ENCODE measurements around the gene PGLYRP1. TPM values are rescaled to one million over a fixed set of nuclear protein-coding genes. Genes with fewer than 3 reads are reported as not detected.

Gene PGLYRP1
- total RNA-seq, 8 experiments from 2014 or later, result 0.51 to 0.95 TPM; not detected in 6

- H3K4me1 ChIP-seq (replicated peaks in 1 of 2), result peaks cover 0 to 4% of the 10 kb centered on the region in 2 donors
- in situ Hi-C loops (cut with MboI; ENCODE audit: low pct_unique_long_range_greater_than_20kb in 2 of 9, low sequenced_read_pairs in 9 of 9, unreplicated experiment in 9 of 9), result no loop called here
- H3K4me3 ChIP-seq, result no peak overlapping the region
- H3K27ac ChIP-seq, result no peak overlapping the region
- WGBS, 10 experiments, result 32 to 89% (median 72%) methylated on average over 3 to 11 of the region's 12 CpGs
- ATAC-seq (replicated peaks in 6 of 8), result no peak
Observed at GRCh38 chr19:45990113-45990728, 32.6 kb downstream of the PGLYRP1 start.

DNA sequence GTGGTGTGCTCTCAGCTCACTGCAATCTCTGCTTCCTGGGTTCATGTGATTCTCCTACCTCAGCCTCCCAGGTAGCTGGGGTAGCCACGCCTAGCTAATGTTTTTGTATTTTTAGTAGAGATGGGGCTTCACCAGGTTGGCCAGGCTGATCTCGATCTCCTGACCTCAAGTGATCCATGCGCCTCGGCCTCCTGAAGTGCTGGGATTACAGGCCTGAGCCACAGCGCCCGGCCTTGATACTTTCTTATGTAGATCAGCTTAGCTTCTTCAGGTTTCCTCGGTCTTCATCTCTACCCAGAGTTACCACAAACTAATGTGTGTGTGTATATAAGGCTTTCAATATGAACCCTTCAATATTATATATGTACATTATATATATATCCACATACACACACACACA lies 37.5 kb downstream of the PGLYRP1 start:
- no peak for ATAC-seq (replicated peaks in 6 of 8)
- H3K27ac ChIP-seq, result no peak overlapping the region
- in situ Hi-C loops (cut with MboI; ENCODE audit: low pct_unique_long_range_greater_than_20kb in 2 of 9, low sequenced_read_pairs in 9 of 9, unreplicated experiment in 9 of 9), result no loop called here

DNA sequence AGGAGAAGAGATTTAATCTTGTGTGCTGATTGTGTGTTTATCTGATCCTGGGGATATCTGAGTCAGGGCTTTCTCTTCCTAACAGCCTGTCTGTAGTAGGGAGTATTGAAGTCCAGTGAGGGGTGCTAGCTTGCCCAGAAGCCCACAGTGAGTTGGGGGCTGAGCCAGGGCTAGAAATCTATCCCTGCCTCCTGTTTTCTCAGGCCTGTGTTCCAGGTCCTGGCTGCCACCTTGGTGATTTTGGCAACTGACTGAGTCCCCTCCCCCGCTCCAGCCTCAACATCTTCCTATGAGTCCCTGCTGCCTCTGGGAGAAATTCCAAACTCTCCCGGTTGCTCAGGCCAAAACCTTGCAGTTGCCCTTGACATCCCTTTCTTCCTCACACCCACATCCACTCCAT lies 41.5 kb downstream of the PGLYRP1 start:
- Histone ChIP-seq H3K4me1 (replicated peaks in 1 of 2) (peaks cover 17 to 24% of the 10 kb centered on the region in 2 donors), H3K27ac (no peak overlapping the region), H3K4me3 (no peak overlapping the region)
- WGBS, 10 experiments, result 0 to 80% (median 47%) methylated on average over 1 to 2 of the region's 2 CpGs; no CpG with 5 or more reads in 4 of the 10 experiments
- ATAC-seq (replicated peaks in 6 of 8), result peak in 1 of 8 experiments; percentile 38
- in situ Hi-C loops (cut with MboI; ENCODE audit: low pct_unique_long_range_greater_than_20kb in 2 of 9, low sequenced_read_pairs in 9 of 9, unreplicated experiment in 9 of 9), result no loop called here

More for the DNA sequence above, 37.5 kb downstream of the PGLYRP1 start:
- 40 to 89% (median 60%) methylated on average over 2 to 4 of the region's 7 CpGs; no CpG with 5 or more reads in 5 of the 10 experiments for WGBS, 10 experiments
- no peak overlapping the region for H3K4me3 ChIP-seq
- H3K4me1 ChIP-seq (replicated peaks in 1 of 2), result peaks cover 0 to 7% of the 10 kb centered on the region in 2 donors

GRCh38 chr19:45978156-45978555 lies 44.7 kb downstream of the PGLYRP1 start:
- Histone ChIP-seq H3K4me1 (replicated peaks in 1 of 2) (peaks cover 40 to 47% of the 10 kb centered on the region in 2 donors), H3K4me3 (no peak overlapping the region), H3K27ac (no peak overlapping the region)
- in situ Hi-C loops (cut with MboI; ENCODE audit: low pct_unique_long_range_greater_than_20kb in 2 of 9, low sequenced_read_pairs in 9 of 9, unreplicated experiment in 9 of 9), result no loop called here
- no peak for ATAC-seq (replicated peaks in 6 of 8)
- 57 to 100% (median 66%) methylated on average over 1 to 7 of the region's 7 CpGs; no CpG with 5 or more reads in 2 of the 10 experiments for WGBS, 10 experiments

- Histone ChIP-seq H3K27ac (peak overlapping the region; percentile 80 to 95), H3K4me3 (peak overlapping the region in 1 of 5 donors; percentile 5), H3K4me1 (replicated peaks in 1 of 2) (peaks cover 40 to 47% of the 10 kb centered on the region in 2 donors)
- 18 to 25% methylated on average over 3 to 4 of the region's 14 CpGs; no CpG with 5 or more reads in 8 of the 10 experiments for whole genome bisulfite sequencing, 10 experiments
- ATAC-seq (replicated peaks in 6 of 8), result peak in 5 of 8 experiments; percentile 21 to 43 (median 36)
- in situ Hi-C loops (cut with MboI; ENCODE audit: low pct_unique_long_range_greater_than_20kb in 2 of 9, low sequenced_read_pairs in 9 of 9, unreplicated experiment in 9 of 9), result no loop called here
Observed at GRCh38 chr19:45976178-45976577, 46.7 kb downstream of the PGLYRP1 start.

- in situ Hi-C loops (cut with MboI; ENCODE audit: low pct_unique_long_range_greater_than_20kb in 2 of 9, low sequenced_read_pairs in 9 of 9, unreplicated experiment in 9 of 9), result no loop called here
- peak overlapping the region in 1 of 5 donors; percentile 5 for H3K4me3 ChIP-seq
- WGBS, 10 experiments, result 50 to 100% (median 68%) methylated on average over 1 to 4 of the region's 11 CpGs; no CpG with 5 or more reads in 6 of the 10 experiments
- peak in 5 of 8 experiments; percentile 3 to 33 (median 31) for ATAC-seq (replicated peaks in 6 of 8)
- peak overlapping the region; percentile 80 to 95 for H3K27ac ChIP-seq
- peaks cover 40 to 46% of the 10 kb centered on the region in 2 donors for H3K4me1 ChIP-seq (replicated peaks in 1 of 2)
Observed at GRCh38 chr19:45975306-45976070, 47.4 kb downstream of the PGLYRP1 start.

DNA sequence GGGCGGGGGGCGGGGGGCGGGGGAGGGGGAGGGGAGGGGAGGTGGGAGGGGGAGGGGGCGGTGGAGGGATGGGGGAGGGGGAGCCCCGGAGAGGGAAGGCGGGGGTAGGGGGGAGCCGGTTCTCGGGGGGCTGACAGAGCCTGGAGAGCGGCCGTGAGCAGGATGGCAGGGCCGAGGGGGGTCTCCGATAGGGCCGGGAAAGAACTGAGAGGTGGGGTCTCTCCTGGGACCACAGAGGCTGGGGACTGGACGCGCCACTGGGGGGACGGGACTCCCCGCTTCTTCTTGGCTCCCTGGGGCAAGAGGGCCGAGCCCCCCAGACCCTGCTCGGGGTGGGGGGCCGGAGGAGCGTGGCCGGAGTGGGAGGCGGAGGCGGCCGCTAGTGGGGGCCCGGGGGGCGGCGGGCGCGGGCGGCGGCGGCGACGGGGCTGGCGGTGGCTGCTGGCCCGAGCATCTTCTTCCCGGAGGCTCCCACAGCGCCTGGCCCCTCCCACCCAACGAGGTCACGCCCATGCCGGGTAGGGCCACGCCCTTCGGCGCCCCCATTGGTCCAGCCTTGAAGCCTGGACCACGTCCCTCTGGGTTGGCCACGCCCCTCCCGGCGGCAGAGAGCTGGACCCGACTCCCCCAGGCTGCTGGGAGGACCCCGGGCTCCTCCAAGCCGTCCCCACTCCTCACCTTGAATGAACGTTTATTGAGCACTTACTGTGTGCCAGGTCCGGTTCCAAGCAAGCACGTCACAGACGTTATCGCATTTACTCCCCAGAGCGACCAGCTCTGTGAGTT lies 49.1 kb downstream of the PGLYRP1 start, which contains the start of gene NOVA2:
Gene NOVA2, minus strand, starts transcription at position 313 of the 786 bp plus-strand sequence. CDS start 514 bp downstream, outside the sequence.
- Histone ChIP-seq H3K4me1 (replicated peaks in 1 of 2) (peaks cover 36 to 42% of the 10 kb centered on the region in 2 donors), H3K4me3 (peak within 1 kb of the TSS; percentile 86 to 99 (median 95)), H3K27ac (peak within 1 kb of the TSS; percentile 88 to 95)
- in situ Hi-C loops (cut with MboI; ENCODE audit: low pct_unique_long_range_greater_than_20kb in 2 of 9, low sequenced_read_pairs in 9 of 9, unreplicated experiment in 9 of 9), result no loop called here
- peak; percentile 76 to 93 (median 82) for ATAC-seq (replicated peaks in 6 of 8)
- WGBS, 10 experiments, result 12 to 100% (median 36%) methylated on average over 1 to 7 of the region's 58 CpGs; no CpG with 5 or more reads in 6 of the 10 experiments

GRCh38 chr19:45972947-45973540 lies 49.8 kb downstream of the PGLYRP1 start:
- WGBS, 10 experiments, result no CpG with 5 or more reads among the region's 54 CpGs
- in situ Hi-C loops (cut with MboI; ENCODE audit: low pct_unique_long_range_greater_than_20kb in 2 of 9, low sequenced_read_pairs in 9 of 9, unreplicated experiment in 9 of 9), result no loop called here
- ATAC-seq (replicated peaks in 6 of 8), result peak in 3 of 8 experiments; percentile 0 to 4 (median 2)

DNA sequence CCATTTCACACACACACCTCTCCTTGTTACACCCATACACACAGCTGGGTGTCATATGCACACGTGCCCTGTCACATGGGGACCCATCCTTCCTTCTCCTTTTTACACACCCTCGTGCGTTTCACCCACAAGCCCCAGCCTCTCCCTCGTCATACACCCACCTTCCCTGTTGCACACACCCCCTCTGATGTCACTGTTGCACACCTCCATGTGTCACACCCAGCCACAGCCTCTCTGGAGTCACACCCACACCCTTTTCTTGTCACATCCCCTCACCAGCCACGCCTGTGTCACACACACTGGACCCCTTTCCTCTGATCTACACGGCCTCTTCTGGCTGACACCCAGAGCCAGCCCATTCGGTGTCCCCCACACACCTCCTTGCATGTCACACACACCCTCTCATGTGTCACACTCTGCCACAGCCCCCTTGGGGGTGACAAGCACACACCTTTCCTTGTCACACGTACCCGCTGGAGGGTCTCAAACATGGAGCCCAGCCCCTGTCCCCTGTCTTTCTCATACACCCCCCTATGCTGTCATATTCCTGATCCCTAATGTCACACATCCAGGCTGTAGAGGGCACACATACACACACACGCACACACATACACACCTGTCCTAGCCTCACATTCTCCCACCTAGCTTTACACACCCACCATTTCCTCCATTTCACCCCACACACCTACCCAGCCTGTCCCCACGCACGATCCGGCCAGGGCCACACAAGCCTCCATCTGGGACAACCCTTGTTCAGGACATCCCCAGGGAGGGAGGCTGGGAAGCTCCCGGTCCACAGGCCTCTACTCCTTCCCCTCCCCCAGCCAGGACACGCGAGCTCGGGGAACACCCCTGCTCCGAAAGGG lies 50.5 kb downstream of the PGLYRP1 start:
- Histone ChIP-seq H3K4me1 (replicated peaks in 1 of 2) (peaks cover 30 to 38% of the 10 kb centered on the region in 2 donors), H3K27ac (peak overlapping the region; percentile 88 to 95), H3K4me3 (peak overlapping the region; percentile 86 to 99 (median 95))
- in situ Hi-C loops (cut with MboI; ENCODE audit: low pct_unique_long_range_greater_than_20kb in 2 of 9, low sequenced_read_pairs in 9 of 9, unreplicated experiment in 9 of 9), result no loop called here
- 0 to 44% (median 29%) methylated on average over 1 to 6 of the region's 18 CpGs; no CpG with 5 or more reads in 5 of the 10 experiments for WGBS, 10 experiments
- ATAC-seq (replicated peaks in 6 of 8), result peak in 7 of 8 experiments; percentile 8 to 35 (median 26)

More at GRCh38 chr19:45972947-45973540, 49.8 kb downstream of the PGLYRP1 start:
- H3K4me1 ChIP-seq (replicated peaks in 1 of 2), result peaks cover 30 to 38% of the 10 kb centered on the region in 2 donors
- peak overlapping the region; percentile 86 to 99 (median 95) for H3K4me3 ChIP-seq
- H3K27ac ChIP-seq, result peak overlapping the region; percentile 88 to 95

- WGBS, 10 experiments, result 24 to 27% methylated on average over 2 of the region's 11 CpGs; no CpG with 5 or more reads in 8 of the 10 experiments
- no peak for ATAC-seq (replicated peaks in 6 of 8)
- Histone ChIP-seq H3K27ac (no peak overlapping the region), H3K4me1 (replicated peaks in 1 of 2) (peaks cover 24 to 30% of the 10 kb centered on the region in 2 donors), H3K4me3 (peak overlapping the region; percentile 86 to 99 (median 95))
- in situ Hi-C loops (cut with MboI; ENCODE audit: low pct_unique_long_range_greater_than_20kb in 2 of 9, low sequenced_read_pairs in 9 of 9, unreplicated experiment in 9 of 9), result no loop called here
Observed at GRCh38 chr19:45971260-45971902, 51.5 kb downstream of the PGLYRP1 start.

DNA sequence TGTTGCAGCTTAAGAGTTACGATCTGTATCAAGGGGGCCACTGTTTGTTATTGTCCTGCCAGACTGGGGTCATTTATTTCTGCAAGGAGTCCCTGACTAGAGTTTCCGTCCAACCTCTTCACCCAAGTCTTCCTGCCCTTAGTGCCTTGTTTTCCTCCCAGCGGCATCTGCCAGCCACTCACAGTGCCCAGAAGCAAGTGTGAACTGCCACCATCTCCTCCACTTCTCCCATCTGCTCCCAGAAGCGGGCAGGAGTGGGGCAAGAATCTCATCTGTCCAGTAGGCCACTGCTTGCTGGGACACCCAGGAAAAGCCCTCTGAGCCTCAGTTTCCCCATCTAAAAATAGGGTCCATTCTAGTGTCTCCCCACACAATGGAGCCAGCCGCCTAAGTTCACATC lies 53.2 kb downstream of the PGLYRP1 start:
- Histone ChIP-seq H3K27ac (no peak overlapping the region), H3K4me1 (replicated peaks in 1 of 2) (peaks cover 7 to 13% of the 10 kb centered on the region in 2 donors), H3K4me3 (no peak overlapping the region)
- ATAC-seq (replicated peaks in 6 of 8), result no peak
- in situ Hi-C loops (cut with MboI; ENCODE audit: low pct_unique_long_range_greater_than_20kb in 2 of 9, low sequenced_read_pairs in 9 of 9, unreplicated experiment in 9 of 9), result no loop called here
- 20 to 100% (median 90%) methylated on average over 1 to 3 of the region's 5 CpGs; no CpG with 5 or more reads in 3 of the 10 experiments for WGBS, 10 experiments
